ENCODE results near the gene ABCA13. TPM values are rescaled to one million over a fixed set of nuclear protein-coding genes. Genes with fewer than 3 reads are reported as not detected.
"Not testable (repeated sequence)": the region's sequence is repeated elsewhere in the genome, so short reads cannot be mapped to it uniquely, and the experiment has no call there.

ABCA13 gene
- total RNA-seq, 2 donors from 2014 or later = not detected

- DNase-seq (no peak), ATAC-seq (peak; percentile 20)
- peaks cover 2% of the 10 kb centered on the region for H3K9me3 ChIP-seq (ENCODE audit: control insufficient read depth, low read length, poor library complexity, severe bottlenecking)
- Mint-ChIP-seq H3K27me3 (peaks cover 5% of the 10 kb centered on the region), H3K4me1 (no peaks in the 10 kb centered on the region), H3K36me3 (ENCODE audit: low read depth) (no peaks in the 10 kb centered on the region), H3K27ac (no peak overlapping the region), H3K4me3 (no peak overlapping the region)
Observed at GRCh38 chr7:48182718-48183369, 11.6 kb downstream of the ABCA13 start.

GRCh38 chr7:48183370-48183743 lies 12.1 kb downstream of the ABCA13 start:
- Mint-ChIP-seq H3K36me3 (ENCODE audit: low read depth) (no peaks in the 10 kb centered on the region), H3K4me1 (no peaks in the 10 kb centered on the region)
- no peak for ATAC-seq

GRCh38 chr7:48183965-48184364 lies 12.7 kb downstream of the ABCA13 start:
- H3K36me3 Mint-ChIP-seq (ENCODE audit: low read depth) = no peaks in the 10 kb centered on the region
- H3K4me1 Mint-ChIP-seq = no peaks in the 10 kb centered on the region
- DNase-seq (no peak), ATAC-seq (no peak)
- H3K4me3 Mint-ChIP-seq = no peak overlapping the region
- no peak overlapping the region for H3K27ac Mint-ChIP-seq
- peaks cover 11% of the 10 kb centered on the region for H3K27me3 Mint-ChIP-seq
- H3K9me3 ChIP-seq (ENCODE audit: control insufficient read depth, low read length, poor library complexity, severe bottlenecking) = peaks cover 2% of the 10 kb centered on the region

More at GRCh38 chr7:48183370-48183743, 12.1 kb downstream of the ABCA13 start:
- no peak overlapping the region for H3K27ac Mint-ChIP-seq
- H3K9me3 ChIP-seq (ENCODE audit: control insufficient read depth, low read length, poor library complexity, severe bottlenecking) = peaks cover 2% of the 10 kb centered on the region
- no peak overlapping the region for H3K4me3 Mint-ChIP-seq
- DNase-seq = no peak
- peaks cover 5% of the 10 kb centered on the region for H3K27me3 Mint-ChIP-seq

GRCh38 chr7:48188776-48189520 lies 17.7 kb downstream of the ABCA13 start:
- no peak for ATAC-seq
- H3K36me3 Mint-ChIP-seq (ENCODE audit: low read depth) = no peaks in the 10 kb centered on the region
- DNase-seq = no peak
- no peaks in the 10 kb centered on the region for H3K4me1 Mint-ChIP-seq
- no peak overlapping the region for H3K27ac Mint-ChIP-seq
- peaks cover 7% of the 10 kb centered on the region for H3K27me3 Mint-ChIP-seq
- no peak overlapping the region for H3K4me3 Mint-ChIP-seq
- H3K9me3 ChIP-seq (ENCODE audit: control insufficient read depth, low read length, poor library complexity, severe bottlenecking) = peaks cover 2% of the 10 kb centered on the region

- no peaks in the 10 kb centered on the region for H3K36me3 Mint-ChIP-seq (ENCODE audit: low read depth)
Observed at GRCh38 chr7:48192996-48193395, 21.7 kb downstream of the ABCA13 start.

GRCh38 chr7:48193421-48193820 lies 22.2 kb downstream of the ABCA13 start:
- H3K27ac Mint-ChIP-seq = no peak overlapping the region
- peaks cover 5% of the 10 kb centered on the region for H3K27me3 Mint-ChIP-seq
- H3K4me3 Mint-ChIP-seq = no peak overlapping the region
- H3K9me3 ChIP-seq (ENCODE audit: control insufficient read depth, low read length, poor library complexity, severe bottlenecking) = no peaks in the 10 kb centered on the region
- no peaks in the 10 kb centered on the region for H3K36me3 Mint-ChIP-seq (ENCODE audit: low read depth)
- DNase-seq (no peak), ATAC-seq (no peak)
- no peaks in the 10 kb centered on the region for H3K4me1 Mint-ChIP-seq

More at GRCh38 chr7:48192996-48193395, 21.7 kb downstream of the ABCA13 start:
- peaks cover 7% of the 10 kb centered on the region for H3K27me3 Mint-ChIP-seq
- H3K9me3 ChIP-seq (ENCODE audit: control insufficient read depth, low read length, poor library complexity, severe bottlenecking) = no peaks in the 10 kb centered on the region
- no peak overlapping the region for H3K27ac Mint-ChIP-seq
- no peak for DNase-seq
- no peaks in the 10 kb centered on the region for H3K4me1 Mint-ChIP-seq
- no peak overlapping the region for H3K4me3 Mint-ChIP-seq
- no peak for ATAC-seq

GRCh38 chr7:48200946-48201589 lies 29.8 kb downstream of the ABCA13 start:
- not testable (repeated sequence) for H3K4me3 Mint-ChIP-seq; H3K9me3 ChIP-seq (ENCODE audit: control insufficient read depth, low read length, poor library complexity, severe bottlenecking)

GRCh38 chr7:48202916-48203315 lies 31.7 kb downstream of the ABCA13 start:
- not testable (repeated sequence) for H3K4me1 Mint-ChIP-seq; DNase-seq; ATAC-seq; H3K9me3 ChIP-seq (ENCODE audit: control insufficient read depth, low read length, poor library complexity, severe bottlenecking); H3K36me3 Mint-ChIP-seq (ENCODE audit: low read depth); H3K27ac Mint-ChIP-seq; H3K4me3 Mint-ChIP-seq
- peaks cover 21% of the 10 kb centered on the region for H3K27me3 Mint-ChIP-seq

More at GRCh38 chr7:48200946-48201589, 29.8 kb downstream of the ABCA13 start:
- H3K4me1 Mint-ChIP-seq; H3K36me3 Mint-ChIP-seq (ENCODE audit: low read depth); DNase-seq; H3K27ac Mint-ChIP-seq; ATAC-seq: not testable (repeated sequence)
- peaks cover 21% of the 10 kb centered on the region for H3K27me3 Mint-ChIP-seq

- no peaks in the 10 kb centered on the region for H3K9me3 ChIP-seq (ENCODE audit: control insufficient read depth, low read length, poor library complexity, severe bottlenecking)
- H3K4me3 Mint-ChIP-seq = no peak overlapping the region
- no peaks in the 10 kb centered on the region for H3K36me3 Mint-ChIP-seq (ENCODE audit: low read depth)
- ATAC-seq (no peak), DNase-seq (no peak)
- no peaks in the 10 kb centered on the region for H3K4me1 Mint-ChIP-seq
- H3K27ac Mint-ChIP-seq = no peak overlapping the region
- H3K27me3 Mint-ChIP-seq = peaks cover 6% of the 10 kb centered on the region
Observed at GRCh38 chr7:48207155-48207675, 36.0 kb downstream of the ABCA13 start.

- no peaks in the 10 kb centered on the region for H3K36me3 Mint-ChIP-seq (ENCODE audit: low read depth)
- no peak for ATAC-seq
- peaks cover 8% of the 10 kb centered on the region for H3K27me3 Mint-ChIP-seq
Observed at GRCh38 chr7:48209004-48209600, 37.8 kb downstream of the ABCA13 start.

GRCh38 chr7:48213226-48213625 lies 42.0 kb downstream of the ABCA13 start:
- DNase-seq = no peak
- no peaks in the 10 kb centered on the region for H3K4me1 Mint-ChIP-seq
- H3K4me3 Mint-ChIP-seq = no peak overlapping the region
- H3K9me3 ChIP-seq (ENCODE audit: control insufficient read depth, low read length, poor library complexity, severe bottlenecking) = no peaks in the 10 kb centered on the region
- no peaks in the 10 kb centered on the region for H3K36me3 Mint-ChIP-seq (ENCODE audit: low read depth)
- peaks cover 25% of the 10 kb centered on the region for H3K27me3 Mint-ChIP-seq
- H3K27ac Mint-ChIP-seq = no peak overlapping the region
- ATAC-seq = no peak

More at GRCh38 chr7:48209004-48209600, 37.8 kb downstream of the ABCA13 start:
- Mint-ChIP-seq H3K27ac (no peak overlapping the region), H3K4me3 (no peak overlapping the region), H3K4me1 (no peaks in the 10 kb centered on the region)
- H3K9me3 ChIP-seq (ENCODE audit: control insufficient read depth, low read length, poor library complexity, severe bottlenecking) = no peaks in the 10 kb centered on the region
- no peak for DNase-seq

GRCh38 chr7:48217266-48217665 lies 46.0 kb downstream of the ABCA13 start:
- peaks cover 24% of the 10 kb centered on the region for H3K27me3 Mint-ChIP-seq
- H3K4me3 Mint-ChIP-seq = no peak overlapping the region
- no peak for DNase-seq
- H3K36me3 Mint-ChIP-seq (ENCODE audit: low read depth) = no peaks in the 10 kb centered on the region
- H3K9me3 ChIP-seq (ENCODE audit: control insufficient read depth, low read length, poor library complexity, severe bottlenecking) = no peaks in the 10 kb centered on the region
- no peak for ATAC-seq
- no peaks in the 10 kb centered on the region for H3K4me1 Mint-ChIP-seq
- H3K27ac Mint-ChIP-seq = no peak overlapping the region

GRCh38 chr7:48217753-48218152 lies 46.5 kb downstream of the ABCA13 start:
- Mint-ChIP-seq H3K27ac (no peak overlapping the region), H3K36me3 (ENCODE audit: low read depth) (no peaks in the 10 kb centered on the region), H3K27me3 (peaks cover 22% of the 10 kb centered on the region), H3K4me1 (no peaks in the 10 kb centered on the region), H3K4me3 (no peak overlapping the region)
- DNase-seq (no peak), ATAC-seq (no peak)
- no peaks in the 10 kb centered on the region for H3K9me3 ChIP-seq (ENCODE audit: control insufficient read depth, low read length, poor library complexity, severe bottlenecking)
